ENCODE measurements around the gene ANGEL1. TPM values are rescaled to one million over a fixed set of nuclear protein-coding genes. Genes with fewer than 3 reads are reported as not detected.
A peak's percentile ranks its signal among the peaks of the same experiment; 100 is the strongest.

ANGEL1 gene
- total RNA-seq, 1 experiment from 2014 or later, result 9.2 TPM

DNA sequence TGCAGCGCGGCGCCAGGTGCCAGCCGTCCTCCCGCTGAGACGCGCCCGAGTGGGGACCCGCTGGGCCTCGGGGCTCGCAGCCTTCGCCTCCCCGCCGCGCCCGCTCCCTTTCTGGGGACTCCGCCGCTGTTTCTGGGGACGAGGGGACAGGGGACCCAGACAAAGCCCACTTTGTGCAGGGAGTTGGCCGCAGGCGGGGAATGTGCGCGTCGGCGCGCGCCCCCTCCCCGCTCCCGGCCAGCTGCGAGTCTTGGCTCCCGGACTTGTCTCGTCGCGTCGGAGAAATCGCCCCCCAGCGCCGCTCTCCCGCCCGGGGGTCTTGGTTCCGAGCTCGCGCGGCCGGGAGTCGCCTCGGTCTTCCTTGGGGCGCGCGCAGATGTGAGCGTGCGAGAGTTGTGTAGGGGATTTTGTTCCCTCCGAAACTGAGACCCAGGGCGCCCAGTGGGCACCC is 50.7 kb downstream of the ANGEL1 start:
- H3K27ac ChIP-seq (ENCODE audit: low read length), result no peak overlapping the region
- H3K9me2 ChIP-seq (replicated peaks; ENCODE audit: low read length), result no peaks in the 10 kb centered on the region
- H3K27me3 ChIP-seq (ENCODE audit: low read length), result peaks cover 10% of the 10 kb centered on the region; the same call in 1 of the 2 replicates
- ATAC-seq (no peak), DNase-seq (no peak)
- H3K79me2 ChIP-seq (ENCODE audit: low read length), result no peaks in the 10 kb centered on the region
- H3K9me3 ChIP-seq (ENCODE audit: low read length), result no peaks in the 10 kb centered on the region
- no TSS peak for BruUV-seq (replicated peaks)
- POLR2A ChIA-PET (ENCODE audit: unreplicated experiment), result no interaction called here
- TF ChIP-seq, protein P1, sequence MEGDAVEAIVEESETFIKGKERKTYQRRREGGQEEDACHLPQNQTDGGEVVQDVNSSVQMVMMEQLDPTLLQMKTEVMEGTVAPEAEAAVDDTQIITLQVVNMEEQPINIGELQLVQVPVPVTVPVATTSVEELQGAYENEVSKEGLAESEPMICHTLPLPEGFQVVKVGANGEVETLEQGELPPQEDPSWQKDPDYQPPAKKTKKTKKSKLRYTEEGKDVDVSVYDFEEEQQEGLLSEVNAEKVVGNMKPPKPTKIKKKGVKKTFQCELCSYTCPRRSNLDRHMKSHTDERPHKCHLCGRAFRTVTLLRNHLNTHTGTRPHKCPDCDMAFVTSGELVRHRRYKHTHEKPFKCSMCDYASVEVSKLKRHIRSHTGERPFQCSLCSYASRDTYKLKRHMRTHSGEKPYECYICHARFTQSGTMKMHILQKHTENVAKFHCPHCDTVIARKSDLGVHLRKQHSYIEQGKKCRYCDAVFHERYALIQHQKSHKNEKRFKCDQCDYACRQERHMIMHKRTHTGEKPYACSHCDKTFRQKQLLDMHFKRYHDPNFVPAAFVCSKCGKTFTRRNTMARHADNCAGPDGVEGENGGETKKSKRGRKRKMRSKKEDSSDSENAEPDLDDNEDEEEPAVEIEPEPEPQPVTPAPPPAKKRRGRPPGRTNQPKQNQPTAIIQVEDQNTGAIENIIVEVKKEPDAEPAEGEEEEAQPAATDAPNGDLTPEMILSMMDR (conservative IDR thresholded peaks at IDR 0.05; ENCODE audit: low read depth, low read length), result no peak
- TF ChIP-seq EZH2phosphoT487 (IDR thresholded peaks at IDR 0.05; ENCODE audit: borderline replicate concordance, low read length) (no peak), EZH2 (IDR thresholded peaks at IDR 0.05; ENCODE audit: low read length, unreplicated experiment) (no peak)
- intact Hi-C loops (cut with micrococcal nuclease), result loop anchor here (5.0 kb wide), 1 partner anchor 50 kb away; the partner anchor contains the start of gene ANGEL1
- CTCF ChIA-PET, result no interaction called here
- H4K20me1 ChIP-seq (ENCODE audit: low read length), result no peaks in the 10 kb centered on the region
- H2AFZ ChIP-seq (ENCODE audit: low read length), result peak overlapping the region; percentile 90
- no peaks in the 10 kb centered on the region for H3F3A ChIP-seq (ENCODE audit: low read length, unreplicated experiment)
- no peak overlapping the region for H3K9ac ChIP-seq (ENCODE audit: low read length)
- H3K4me1 ChIP-seq (ENCODE audit: insufficient read depth, low read length), result peaks cover 10% of the 10 kb centered on the region; the same call in 1 of the 2 replicates
- H3K4me3 ChIP-seq (ENCODE audit: low read length), result peak overlapping the region; percentile 77
- H3K36me3 ChIP-seq (ENCODE audit: low read depth, low read length), result no peaks in the 10 kb centered on the region
- H3K4me2 ChIP-seq (ENCODE audit: low read length), result peak overlapping the region; percentile 85

GRCh38 chr14:76761136-76761959 is 51.3 kb downstream of the ANGEL1 start, which contains the start of gene VASH1:
Gene VASH1, plus strand, starts transcription at chr14:76761468. Its CDS starts 1,354 bp downstream, at chr14:76762822.
- peak within 1 kb of the TSS; percentile 90 for H2AFZ ChIP-seq (ENCODE audit: low read length)
- H3F3A ChIP-seq (ENCODE audit: low read length, unreplicated experiment), result no peaks in the 10 kb centered on the region
- no peaks in the 10 kb centered on the region for H3K79me2 ChIP-seq (ENCODE audit: low read length)
- peak within 1 kb of the TSS; percentile 58; the same call in 1 of the 2 replicates for H3K9ac ChIP-seq (ENCODE audit: low read length)
- POLR2A ChIA-PET (ENCODE audit: unreplicated experiment), result no interaction called here
- peak; percentile 96 for ATAC-seq
- no peaks in the 10 kb centered on the region for H4K20me1 ChIP-seq (ENCODE audit: low read length)
- TF ChIP-seq, protein P1 (conservative IDR thresholded peaks at IDR 0.05; ENCODE audit: low read depth, low read length), result no peak
- TF ChIP-seq EZH2phosphoT487 (IDR thresholded peaks at IDR 0.05; ENCODE audit: borderline replicate concordance, low read length) (no peak), EZH2 (IDR thresholded peaks at IDR 0.05; ENCODE audit: low read length, unreplicated experiment) (no peak)
- H3K27ac ChIP-seq (ENCODE audit: low read length), result no peak within 1 kb of the TSS
- intact Hi-C loops (cut with micrococcal nuclease), result loop anchor here (5.0 kb wide), 1 partner anchor 51 kb away; the partner anchor contains the start of gene ANGEL1
- peak within 1 kb of the TSS; percentile 85 for H3K4me2 ChIP-seq (ENCODE audit: low read length)
- DNase-seq, result peak; percentile 70
- no peaks in the 10 kb centered on the region for H3K9me3 ChIP-seq (ENCODE audit: low read length)
- H3K4me3 ChIP-seq (ENCODE audit: low read length), result peak within 1 kb of the TSS; percentile 77
- H3K27me3 ChIP-seq (ENCODE audit: low read length), result peaks cover 10% of the 10 kb centered on the region; the same call in 1 of the 2 replicates
- CTCF ChIA-PET, result no interaction called here
- no TSS peak for BruUV-seq (replicated peaks)
- no peaks in the 10 kb centered on the region for H3K9me2 ChIP-seq (replicated peaks; ENCODE audit: low read length)
- H3K4me1 ChIP-seq (ENCODE audit: insufficient read depth, low read length), result peaks cover 10% of the 10 kb centered on the region; the same call in 1 of the 2 replicates
- no peaks in the 10 kb centered on the region for H3K36me3 ChIP-seq (ENCODE audit: low read depth, low read length)
